ENCODE data around the gene NOC4L.
"Not testable (repeated sequence)": the region's sequence is repeated elsewhere in the genome, so short reads cannot be mapped to it uniquely, and the experiment has no call there.

Gene NOC4L

DNA sequence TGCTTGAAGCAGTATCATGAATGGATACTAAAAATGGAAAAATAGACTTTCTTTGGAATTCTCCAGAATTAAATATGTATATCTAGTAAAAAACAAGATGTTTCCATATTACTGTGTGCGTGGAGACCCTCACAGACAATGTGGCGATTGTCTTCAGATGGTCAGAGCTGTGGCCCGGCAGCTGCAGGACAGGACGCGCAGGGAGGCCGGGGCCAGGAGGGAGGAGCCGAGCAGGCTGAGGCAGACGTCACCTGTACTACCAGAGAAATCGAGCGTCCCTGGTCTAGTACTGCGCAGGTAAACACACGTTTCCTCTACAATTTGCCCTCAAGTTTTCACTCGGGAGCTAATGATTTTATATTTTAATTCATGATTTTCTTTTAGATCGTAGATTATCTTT, 23.0 kb upstream of the NOC4L start:
- DNase-seq: no peak

DNA sequence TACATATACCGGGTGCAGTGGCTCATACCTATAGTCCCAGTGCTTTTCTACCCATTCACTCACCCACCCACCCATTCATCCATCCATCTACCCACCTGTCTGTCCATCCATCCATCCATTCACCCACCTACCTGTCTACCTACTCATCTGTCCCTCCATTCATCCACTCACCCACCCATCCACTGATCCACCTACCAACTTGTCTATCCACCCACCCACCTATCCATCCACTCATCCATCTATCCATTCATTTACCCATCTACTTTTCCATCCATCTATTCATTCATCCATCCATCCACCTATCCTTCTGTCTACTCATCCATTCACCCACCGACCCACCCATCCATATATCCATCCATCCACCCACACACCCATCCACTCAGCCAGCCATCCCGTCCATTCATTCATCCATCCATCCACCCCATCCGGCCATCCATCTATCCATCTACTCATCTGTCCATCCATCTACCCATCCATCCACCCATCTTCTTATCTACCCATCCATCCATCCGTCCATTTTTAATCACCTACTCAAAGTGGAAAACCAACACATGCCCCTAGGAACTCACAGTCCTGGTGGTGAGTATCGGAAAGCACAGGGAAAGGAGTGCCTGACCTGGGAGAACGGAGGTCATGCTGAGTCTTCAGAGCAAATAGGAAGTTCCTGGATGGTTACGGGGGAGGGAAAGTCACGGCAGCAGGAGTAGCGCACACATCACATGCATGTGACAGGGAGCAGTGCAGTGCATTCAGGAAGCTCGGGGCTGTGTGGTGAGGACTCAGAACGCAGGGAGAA, 20.1 kb upstream of the NOC4L start:
- DNase-seq: no peak

DNA sequence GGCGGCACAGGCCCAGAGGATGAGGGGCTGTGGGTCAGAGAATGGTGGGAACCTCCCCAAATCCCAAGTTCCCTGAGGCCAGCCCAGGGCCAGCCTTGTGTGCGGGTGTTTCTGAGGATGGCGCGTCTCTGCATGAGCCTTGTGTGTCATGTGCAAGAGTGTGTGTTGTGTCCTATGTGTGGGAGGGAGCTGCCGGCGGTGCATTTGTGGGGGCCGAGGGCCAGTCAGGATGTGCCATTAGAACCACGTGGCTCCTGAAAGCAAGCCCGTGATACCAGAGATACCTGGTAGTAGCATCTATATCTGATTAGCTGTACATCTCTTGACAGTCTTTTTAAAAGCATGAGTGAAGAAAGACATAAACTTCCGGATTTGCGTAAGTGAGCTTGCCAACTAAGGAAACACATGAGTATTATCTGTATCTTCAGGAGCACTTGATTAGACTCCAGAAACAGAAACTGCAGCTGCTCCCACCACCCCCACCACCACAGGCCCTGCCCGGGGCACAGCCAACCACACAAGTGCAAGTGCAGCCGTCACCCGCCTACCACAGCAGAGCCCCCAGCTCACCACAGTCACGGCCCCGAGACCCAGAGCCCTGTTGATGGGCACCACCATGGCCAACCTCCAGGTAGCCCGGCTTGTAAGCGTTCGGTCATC, 19.4 kb upstream of the NOC4L start:
- DNase-seq: no peak

DNA sequence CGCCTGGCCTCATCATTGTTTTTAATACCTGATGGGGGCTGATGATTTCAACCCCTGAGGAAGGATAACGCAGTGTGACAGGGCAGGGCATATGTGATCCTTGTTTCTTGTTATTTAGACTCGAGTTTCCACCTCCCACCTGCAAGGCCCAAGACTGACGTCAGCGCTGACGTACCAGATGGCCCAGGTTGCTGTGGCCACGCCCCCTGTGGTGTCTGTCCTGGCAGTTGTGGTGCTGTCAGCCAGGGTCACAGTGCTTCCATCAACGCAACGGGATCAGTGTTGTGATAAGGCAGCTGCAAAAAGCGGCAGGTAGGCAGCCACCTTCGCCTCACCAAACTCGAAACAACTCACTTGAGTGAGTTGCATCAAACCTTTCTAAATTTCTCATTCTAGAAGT, 18.5 kb upstream of the NOC4L start:
- DNase-seq: no peak

DNA sequence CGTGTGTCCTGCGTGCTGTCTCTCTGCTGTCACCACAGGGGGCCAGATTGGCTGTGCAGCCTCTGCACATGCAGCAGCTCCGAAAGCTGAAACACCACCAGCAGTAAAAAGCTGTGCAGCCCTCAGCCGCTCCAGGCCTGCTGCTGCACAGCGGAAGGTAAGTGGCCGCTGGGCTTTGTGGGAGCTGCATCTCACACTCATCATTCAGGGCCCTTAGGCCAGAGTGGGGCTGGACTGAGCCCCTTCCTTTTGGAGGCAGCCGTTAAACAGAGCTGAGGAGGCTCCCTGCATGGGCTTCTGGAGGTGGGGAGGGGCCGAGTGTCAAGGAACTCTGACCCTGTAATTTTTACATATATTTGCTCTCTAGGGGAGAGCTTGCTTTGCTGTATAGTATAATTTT, 17.2 kb upstream of the NOC4L start:
- no peak for DNase-seq

DNA sequence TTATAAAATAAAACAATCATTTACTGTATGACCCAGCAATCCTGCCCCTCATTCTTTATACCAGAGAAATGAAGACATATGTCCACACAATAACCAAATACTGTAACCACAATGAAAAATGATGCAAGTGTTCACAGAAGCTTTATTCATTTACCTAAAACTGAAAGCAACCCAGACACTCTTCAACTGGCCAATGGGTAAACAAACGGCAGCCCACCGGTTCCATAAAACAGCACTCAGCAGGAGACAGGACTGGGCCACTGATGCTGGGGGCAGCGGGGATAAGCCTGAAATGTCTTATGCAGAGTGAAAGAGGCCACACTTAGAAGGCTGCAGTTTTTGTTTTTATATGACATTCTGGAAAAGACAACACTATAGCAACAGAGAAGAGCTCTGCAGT, 15.2 kb upstream of the NOC4L start:
- no peak for DNase-seq

DNA sequence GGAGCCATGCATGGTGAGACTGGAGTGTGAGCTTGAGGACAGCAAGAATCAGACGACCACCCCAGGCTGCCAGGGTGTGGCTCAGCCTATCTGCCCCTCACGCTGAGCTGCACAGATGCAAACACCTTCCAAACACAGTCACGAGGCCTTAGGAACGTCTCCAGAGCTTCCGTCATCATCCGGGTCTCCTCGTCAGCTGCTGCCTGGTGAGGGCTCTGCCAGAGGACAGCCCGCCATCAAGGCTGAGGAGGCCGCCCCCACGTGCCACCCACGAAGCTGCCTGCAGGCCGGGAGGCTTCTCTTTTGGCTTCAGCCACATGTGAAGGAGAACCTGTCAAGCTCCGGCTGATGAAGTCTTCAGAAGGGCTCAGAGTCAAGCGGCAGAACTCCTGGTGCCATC, 13.6 kb upstream of the NOC4L start:
- DNase-seq: no peak

DNA sequence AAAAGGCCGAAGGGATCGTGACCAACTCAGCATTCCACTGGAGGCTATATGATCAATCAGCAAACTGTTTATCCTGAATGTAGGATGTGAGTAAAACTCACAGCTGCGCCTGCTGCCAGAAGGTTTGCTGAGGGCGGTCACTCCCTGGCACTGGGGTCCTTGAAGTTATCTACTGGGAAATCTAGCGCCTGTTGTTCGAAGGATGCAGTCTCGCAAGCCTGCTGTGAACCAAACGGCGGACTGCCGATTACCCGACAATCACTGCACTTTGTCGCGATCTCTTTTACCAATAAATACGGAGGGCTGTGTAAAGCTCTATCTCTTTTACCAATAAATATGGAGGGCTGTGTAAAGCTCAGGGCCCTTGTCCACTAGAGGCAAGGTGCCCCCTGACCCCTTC, 13.0 kb upstream of the NOC4L start:
- no peak for DNase-seq

DNA sequence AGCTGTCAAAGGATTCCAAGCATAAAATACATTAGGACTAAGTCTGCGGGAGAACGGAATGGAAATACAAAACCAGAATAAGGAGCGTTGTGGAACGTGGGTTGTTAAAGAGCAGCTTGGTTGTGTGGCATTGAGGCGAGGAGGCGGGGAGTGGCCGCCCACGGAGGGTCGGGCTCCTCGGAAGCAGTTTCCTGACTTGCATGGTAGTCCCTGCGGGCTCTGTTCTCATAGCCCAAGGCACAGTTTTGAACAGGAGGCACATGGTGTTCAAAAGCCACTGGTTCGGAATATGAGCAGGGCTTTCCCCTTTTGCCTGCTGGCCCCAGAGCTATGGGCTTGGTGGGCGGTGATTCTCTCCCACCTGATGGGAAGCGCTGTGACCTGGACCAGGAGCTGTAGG, 12.3 kb upstream of the NOC4L start:
- DNase-seq: no peak

DNA sequence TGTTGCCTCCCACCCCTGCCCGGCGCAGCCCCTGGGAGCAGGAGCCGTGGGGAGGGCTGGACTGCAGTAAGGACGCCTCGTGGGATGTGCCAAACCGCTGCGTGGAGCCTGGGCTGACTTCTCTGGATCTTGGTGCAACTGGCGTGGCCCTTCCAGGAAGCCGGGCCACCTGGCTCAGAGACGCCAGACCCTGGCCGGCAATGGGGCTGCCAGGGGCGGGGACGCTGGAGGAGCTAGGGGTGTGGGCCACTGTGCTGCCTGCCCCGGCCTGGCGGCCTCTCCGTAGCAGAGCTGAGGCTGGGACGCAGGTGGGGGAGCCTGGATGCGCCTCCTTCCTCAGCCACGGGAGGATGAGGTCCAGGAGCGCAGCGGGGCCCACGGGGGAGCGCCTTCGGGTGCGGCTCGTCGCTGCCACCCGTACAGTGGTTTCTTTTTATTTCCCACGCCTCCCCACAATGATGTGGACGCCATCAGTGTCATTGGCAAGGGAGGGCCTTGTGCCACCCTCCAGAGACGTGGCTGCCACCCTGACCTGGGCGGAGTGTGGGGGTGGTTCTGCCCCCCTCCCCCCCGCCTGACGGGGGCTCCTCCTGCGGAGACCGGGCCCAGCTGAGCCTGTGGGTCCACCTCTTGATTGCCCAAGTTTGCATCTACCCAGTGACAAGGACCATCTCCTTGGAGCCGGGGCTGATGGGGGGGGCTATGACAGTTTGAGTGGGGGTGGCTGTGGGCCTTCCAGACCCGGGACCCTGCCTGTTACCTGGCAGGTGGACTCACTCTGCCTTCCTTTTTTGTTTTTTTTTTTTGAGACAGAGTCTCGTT, 11.4 kb upstream of the NOC4L start:
- no peak for DNase-seq

DNA sequence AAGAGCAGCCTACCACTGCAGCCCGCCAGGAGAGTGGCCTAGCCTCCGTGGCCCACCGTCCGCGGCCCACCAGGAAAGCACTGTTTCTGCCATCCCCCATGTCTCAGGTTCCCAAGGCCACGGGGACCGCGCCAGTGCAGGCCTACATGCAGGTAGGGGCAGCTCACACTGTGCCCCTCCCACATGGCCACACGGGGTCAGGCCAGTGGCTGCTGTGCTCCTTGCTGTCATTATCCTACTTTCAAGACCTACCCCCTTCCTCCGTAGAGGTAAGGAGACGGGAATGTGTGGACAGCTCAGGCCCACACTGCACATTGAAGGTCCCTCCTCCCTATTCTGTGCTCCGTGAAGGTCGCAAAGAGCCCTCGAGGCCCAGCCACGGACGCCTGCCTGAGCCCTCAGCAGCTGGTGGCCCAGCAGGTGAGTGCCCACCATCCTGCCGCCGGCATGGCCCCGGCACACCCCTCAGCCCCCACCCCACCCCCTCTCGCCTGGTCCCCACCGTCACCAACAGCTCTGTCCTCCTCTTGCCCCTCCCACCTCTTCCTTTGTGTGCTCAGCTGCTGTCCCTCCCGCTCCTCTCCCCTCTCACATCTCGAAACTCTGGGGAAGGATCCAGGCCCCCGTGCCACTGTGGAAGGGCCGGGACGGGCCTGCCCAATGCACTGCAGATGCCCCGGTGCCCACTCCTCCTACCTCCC, 10.2 kb upstream of the NOC4L start:
- no peak for DNase-seq

DNA sequence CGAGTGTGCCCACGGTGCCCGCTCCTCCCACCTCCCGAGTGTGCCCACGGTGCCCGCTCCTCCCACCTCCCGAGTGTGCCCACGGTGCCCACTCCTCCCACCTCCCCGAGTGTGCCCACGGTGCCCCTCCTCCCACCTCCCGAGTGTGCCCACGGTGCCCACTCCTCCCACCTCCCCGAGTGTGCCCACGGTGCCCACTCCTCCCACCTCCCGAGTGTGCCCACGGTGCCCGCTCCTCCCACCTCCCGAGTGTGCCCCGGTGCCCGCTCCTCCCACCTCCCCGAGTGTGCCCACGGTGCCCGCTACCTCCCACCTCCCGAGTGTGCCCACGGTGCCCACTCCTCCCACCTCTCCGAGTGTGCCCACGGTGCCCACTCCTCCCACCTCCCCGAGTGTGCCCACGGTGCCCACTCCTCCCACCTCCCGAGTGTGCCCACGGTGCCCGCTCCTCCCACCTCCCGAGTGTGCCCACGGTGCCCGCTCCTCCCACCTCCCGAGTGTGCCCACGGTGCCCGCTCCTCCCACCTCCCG, 9.5 kb upstream of the NOC4L start:
- DNase-seq: not testable (repeated sequence)

DNA sequence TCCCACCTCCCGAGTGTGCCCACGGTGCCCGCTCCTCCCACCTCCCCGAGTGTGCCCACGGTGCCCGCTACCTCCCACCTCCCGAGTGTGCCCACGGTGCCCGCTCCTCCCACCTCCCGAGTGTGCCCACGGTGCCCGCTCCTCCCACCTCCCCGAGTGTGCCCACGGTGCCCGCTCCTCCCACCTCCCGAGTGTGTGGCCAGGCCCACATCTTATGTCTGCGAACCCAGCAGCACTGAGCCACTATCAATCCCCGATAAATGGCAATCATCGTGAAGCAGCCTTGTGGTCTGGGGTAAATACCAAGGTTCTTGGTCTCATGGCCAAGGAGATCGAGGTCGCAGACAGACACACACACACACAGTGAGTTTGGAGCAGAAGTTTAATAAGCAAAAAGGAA, 8.0 kb upstream of the NOC4L start:
- DNase-seq: not testable (repeated sequence)

DNA sequence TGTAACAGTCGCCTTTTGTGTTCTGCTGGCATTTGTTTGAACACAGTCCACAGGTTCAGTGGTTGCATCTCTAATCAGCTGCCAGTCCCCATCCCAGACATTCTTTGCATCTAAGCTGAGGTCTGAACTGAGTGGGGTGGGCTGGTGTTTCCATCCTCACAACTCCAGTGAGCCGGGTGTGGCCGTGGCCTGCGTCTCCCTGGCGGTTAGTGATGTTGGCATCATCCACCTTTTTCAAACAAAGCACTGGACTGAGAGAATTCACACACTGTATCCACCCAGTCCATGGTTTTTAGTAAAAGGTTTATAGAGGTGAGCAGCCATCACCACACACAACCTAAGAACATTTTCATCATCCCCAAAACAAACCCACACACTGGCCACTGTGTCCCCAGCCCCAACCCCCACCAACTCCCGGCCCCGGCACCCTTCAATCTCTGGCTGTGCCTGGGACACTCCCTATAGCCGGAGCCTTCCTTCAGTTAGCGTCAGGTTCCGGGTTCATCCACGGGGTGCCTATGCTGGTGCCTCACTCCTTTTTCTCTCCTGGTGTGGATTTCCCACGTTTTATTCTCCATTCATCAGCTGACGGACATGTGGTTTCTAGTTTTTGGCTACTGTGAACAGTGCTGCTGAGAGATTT, 6.7 kb upstream of the NOC4L start:
- no peak for DNase-seq

DNA sequence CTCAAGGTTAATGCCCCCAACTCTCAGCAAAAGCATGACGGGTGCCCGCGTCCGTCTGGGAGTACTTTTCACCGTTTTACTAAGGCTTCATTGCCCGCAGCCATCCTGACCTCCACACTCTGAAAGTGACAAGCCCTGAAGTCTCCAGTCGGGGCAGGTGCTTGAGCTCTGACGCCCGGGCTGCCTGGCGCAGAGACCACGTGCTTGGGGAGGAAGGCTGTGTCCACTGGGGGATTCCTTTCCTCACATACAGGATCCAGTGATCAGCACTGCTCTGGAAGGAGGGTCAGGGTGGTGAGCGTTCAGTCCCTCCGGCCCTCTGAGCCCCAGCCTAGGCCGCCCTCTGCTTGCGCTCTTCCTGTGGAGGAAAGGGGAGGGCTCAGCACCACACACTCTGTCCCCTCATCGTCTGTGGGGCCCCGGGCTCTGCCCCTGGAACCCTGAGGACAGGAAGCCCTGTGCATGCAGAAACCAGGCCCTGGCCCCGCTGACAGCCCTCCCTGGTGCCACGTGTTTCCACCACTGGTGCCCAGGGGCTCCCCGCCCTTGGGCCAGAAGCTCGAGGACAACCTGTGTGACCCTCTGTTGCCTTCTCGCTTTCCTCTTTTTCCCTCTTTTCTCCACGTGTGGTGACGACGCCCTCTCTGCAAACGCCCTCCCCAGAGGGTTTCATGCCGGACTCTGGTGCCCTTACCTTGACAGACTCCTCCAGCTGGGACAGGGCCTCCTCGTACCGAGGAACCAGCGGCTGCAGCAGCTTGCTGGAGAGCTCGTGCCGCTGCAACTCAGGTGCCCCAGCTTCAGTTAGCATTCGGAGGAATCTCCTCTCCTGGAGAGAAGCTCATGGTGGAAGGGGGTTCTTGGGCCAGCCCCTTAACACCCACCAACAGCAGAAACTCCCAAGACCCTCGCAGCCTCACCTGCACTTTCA, 5.1 kb upstream of the NOC4L start:
- DNase-seq: no peak

DNA sequence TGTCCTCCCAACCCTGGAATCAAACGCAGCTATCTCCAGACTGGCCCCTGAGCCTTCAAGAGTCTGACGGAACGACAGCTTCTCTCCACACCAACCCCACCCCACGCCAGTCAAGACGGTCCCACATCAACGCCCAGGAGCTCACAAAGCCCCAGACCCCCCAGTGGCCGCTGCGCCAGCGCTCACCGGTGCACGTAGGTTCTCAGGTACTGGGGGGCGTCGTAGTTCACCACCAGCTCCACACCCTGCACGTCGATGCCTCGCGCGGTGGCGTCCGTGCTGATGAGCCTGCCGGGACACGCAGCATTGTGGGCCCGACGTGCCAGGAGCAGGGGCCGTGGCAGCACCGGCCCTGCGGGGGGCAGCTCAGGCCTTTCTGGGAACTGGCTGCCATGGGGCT, 4.3 kb upstream of the NOC4L start:
- no peak for DNase-seq

DNA sequence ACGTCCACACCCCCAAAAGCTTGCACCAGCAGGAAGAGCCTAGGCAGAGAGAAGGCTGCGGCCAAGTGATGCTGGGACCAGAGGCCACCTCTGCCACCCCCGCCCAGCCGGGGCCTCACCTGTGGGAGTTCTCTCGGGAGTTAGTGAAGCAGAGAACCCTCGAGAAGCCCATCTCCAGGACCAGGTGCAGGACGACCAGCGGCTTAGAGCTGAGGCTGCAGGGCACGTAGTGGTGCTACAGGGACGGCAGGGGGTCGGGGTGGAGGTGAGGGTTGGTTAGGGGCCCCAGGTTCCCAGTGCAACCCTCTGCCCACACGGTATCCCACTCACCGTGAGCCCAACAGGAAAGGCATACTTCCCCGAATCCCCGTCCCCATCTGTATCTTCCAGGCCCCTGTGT, 3.8 kb upstream of the NOC4L start:
- no peak for DNase-seq

DNA sequence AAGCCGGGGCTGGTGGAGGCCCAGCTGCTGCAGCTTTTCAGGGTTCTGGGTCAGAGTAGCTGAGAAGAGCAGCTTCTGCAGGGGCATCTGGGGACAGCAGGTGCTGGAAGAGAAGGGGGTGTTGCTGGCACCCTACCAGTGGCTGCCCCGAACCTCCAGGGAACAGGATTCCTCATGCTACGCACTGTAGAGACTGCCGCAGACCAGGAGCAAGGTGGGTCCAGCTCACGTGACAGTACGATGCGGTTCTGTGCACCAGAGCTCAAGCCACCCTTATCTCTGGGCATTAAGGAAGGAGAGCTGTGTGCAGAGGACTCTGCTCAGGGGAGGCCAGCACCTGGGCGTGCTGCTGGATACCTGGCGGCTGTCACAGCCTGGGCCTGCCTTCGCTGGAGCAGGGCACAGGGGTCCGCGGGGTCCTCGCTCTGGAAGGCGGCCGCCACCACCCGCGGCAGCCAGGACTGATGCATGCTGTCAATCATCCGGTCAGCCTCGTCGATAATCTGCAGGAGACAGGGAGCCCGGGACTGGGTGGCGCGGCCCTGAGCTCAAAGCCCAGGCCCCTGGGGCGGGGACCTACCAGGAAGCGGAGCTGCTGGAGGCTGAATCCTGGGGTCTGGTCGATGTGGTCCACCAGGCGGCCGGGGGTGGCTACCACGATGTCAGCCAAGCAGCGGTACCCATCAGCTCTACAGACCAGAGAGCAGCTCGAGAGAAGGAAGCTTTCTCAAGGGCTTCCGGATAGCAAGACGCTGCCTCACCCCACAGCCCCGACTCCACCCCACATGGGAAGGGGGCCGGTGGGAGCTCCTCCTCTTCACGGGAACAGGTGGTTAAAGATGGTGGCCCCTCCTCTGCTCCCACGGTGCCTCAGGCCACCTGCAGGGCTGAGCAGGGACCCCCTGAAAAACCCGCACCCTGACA, 3.1 kb upstream of the NOC4L start:
- DNase-seq: no peak

DNA sequence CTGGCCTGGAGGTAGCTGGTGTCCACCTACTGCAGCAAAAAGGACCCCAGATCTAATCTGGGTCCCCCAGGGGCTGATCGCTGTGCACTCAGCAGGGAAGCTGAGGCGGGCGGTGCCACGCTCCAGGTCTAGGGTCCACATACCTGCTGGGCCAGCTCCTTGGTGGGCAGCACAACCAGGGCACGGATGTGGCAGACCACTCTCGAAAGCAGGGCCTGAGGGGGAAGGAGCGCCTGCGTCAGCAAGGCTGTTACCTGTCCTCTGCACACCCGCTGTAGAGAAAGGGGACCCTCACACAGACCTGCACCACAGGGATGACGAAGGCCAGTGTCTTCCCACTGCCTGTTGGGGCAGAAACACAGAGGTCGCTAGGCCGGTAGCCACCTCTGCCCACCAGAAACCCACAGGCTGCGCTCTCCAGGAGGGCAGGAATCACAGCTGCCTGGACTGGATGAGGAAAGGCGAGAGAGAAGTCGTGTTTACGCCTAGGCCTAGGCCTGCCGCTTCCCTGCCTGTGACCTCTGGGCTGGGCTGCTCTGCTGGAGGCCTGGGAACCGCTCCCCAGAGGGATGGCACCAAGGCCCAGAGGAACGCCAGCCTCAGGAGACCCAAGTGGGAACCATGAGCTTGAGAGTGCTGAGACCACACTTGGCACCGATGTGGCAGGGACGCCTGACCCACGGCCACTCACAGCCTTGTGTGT, 2.1 kb upstream of the NOC4L start:
- DNase-seq: no peak
